Measurements from ENCODE around the gene BACH2. TPM values are rescaled to one million over a fixed set of nuclear protein-coding genes. Genes with fewer than 3 reads are reported as not detected.

The BACH2 gene
- total and polyA plus RNA-seq, 10 of the 15 experiments (the other 5 are each of a cell fraction or from before 2014, with no cell fraction given) = 0.03 to 0.28 (median 0.04) TPM; not detected in 3

GRCh38 chr6:89916136-89916920, 380.3 kb downstream of the BACH2 start (continued):
- TF ChIP-seq, protein P1, sequence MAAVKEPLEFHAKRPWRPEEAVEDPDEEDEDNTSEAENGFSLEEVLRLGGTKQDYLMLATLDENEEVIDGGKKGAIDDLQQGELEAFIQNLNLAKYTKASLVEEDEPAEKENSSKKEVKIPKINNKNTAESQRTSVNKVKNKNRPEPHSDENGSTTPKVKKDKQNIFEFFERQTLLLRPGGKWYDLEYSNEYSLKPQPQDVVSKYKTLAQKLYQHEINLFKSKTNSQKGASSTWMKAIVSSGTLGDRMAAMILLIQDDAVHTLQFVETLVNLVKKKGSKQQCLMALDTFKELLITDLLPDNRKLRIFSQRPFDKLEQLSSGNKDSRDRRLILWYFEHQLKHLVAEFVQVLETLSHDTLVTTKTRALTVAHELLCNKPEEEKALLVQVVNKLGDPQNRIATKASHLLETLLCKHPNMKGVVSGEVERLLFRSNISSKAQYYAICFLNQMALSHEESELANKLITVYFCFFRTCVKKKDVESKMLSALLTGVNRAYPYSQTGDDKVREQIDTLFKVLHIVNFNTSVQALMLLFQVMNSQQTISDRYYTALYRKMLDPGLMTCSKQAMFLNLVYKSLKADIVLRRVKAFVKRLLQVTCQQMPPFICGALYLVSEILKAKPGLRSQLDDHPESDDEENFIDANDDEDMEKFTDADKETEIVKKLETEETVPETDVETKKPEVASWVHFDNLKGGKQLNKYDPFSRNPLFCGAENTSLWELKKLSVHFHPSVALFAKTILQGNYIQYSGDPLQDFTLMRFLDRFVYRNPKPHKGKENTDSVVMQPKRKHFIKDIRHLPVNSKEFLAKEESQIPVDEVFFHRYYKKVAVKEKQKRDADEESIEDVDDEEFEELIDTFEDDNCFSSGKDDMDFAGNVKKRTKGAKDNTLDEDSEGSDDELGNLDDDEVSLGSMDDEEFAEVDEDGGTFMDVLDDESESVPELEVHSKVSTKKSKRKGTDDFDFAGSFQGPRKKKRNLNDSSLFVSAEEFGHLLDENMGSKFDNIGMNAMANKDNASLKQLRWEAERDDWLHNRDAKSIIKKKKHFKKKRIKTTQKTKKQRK (IDR thresholded peaks at IDR 0.05; ENCODE audit: low read depth, low read length) = no peak
- no peak for TF ChIP-seq TAF1 (IDR thresholded peaks at IDR 0.05; ENCODE audit: borderline replicate concordance, low read depth, low read length)

DNA sequence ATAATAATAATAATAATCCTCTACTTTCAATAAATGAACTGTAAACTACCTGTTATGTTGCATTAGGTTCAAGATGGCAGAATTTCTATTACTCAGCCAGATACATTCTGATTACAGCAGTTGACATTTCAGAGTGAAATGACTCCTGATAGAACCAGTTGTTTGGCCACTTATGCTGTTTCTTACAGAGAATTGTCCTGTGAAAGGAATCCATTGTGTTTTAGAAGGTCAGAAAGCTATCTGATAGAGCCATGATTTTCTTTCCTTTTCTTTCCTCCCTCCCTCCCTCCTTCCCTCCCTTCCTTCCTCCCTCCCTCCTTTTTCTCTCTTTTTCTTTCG, 385.8 kb downstream of the BACH2 start:
- ChIA-PET CTCF (no interaction called here), SMC1A (ENCODE audit: uncharacterized antibody, unreplicated experiment) (no interaction called here), POLR2A (no interaction called here), RAD21 (ENCODE audit: unreplicated experiment) (no interaction called here)
- H2AFZ ChIP-seq (ENCODE audit: control insufficient read depth, low read depth, low read length) = no peak overlapping the region
- no peak overlapping the region for H3K4me2 ChIP-seq (ENCODE audit: control insufficient read depth, insufficient read depth)
- no peak for ATAC-seq
- no peak overlapping the region for H3K9ac ChIP-seq (ENCODE audit: control insufficient read depth, insufficient read depth, low read length)
- DNase-seq (ENCODE audit: low read depth, low spot score) = no peak
- no peaks in the 10 kb centered on the region for H3K36me3 ChIP-seq (ENCODE audit: control insufficient read depth in 2 of 2, insufficient read depth in 2 of 2, low read length in 1 of 2)
- no TSS peak for BruUV-seq (replicated peaks)
- WGBS (ENCODE audit: insufficient coverage, insufficient replicate concordance, low lambda C conversion rate, missing lambda C conversion rate) = no CpG with 5 or more reads among the region's 1 CpG
- TF ChIP-seq NFYB (IDR thresholded peaks at IDR 0.05; ENCODE audit: insufficient read depth, low read depth, low read length) = no peak
- TF ChIP-seq MEF2A (IDR thresholded peaks at IDR 0.05; ENCODE audit: insufficient read depth, low read depth, low read length) = no peak
- no peak for TF ChIP-seq JUNB (IDR thresholded peaks at IDR 0.05)
- TF ChIP-seq, protein P2, sequence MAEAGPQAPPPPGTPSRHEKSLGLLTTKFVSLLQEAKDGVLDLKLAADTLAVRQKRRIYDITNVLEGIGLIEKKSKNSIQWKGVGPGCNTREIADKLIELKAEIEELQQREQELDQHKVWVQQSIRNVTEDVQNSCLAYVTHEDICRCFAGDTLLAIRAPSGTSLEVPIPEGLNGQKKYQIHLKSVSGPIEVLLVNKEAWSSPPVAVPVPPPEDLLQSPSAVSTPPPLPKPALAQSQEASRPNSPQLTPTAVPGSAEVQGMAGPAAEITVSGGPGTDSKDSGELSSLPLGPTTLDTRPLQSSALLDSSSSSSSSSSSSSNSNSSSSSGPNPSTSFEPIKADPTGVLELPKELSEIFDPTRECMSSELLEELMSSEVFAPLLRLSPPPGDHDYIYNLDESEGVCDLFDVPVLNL (IDR thresholded peaks at IDR 0.05; ENCODE audit: low read depth, low read length) = no peak
- TF ChIP-seq FOXM1 (IDR thresholded peaks at IDR 0.05; ENCODE audit: low read depth, low read length) = no peak
- TF ChIP-seq USF1 (IDR thresholded peaks at IDR 0.05; ENCODE audit: borderline replicate concordance, extremely low read length, insufficient read depth, low read depth, low read length) = no peak
- no peak for TF ChIP-seq EGR1 (IDR thresholded peaks at IDR 0.05; ENCODE audit: borderline replicate concordance in 1 of 2, low read depth in 2 of 2, low read length in 2 of 2)
- TF ChIP-seq BCL3 (IDR thresholded peaks at IDR 0.05; ENCODE audit: borderline replicate concordance, insufficient read depth, low read depth, low read length, poor library complexity, severe bottlenecking) = no peak
- TF ChIP-seq RCOR1 (conservative IDR thresholded peaks at IDR 0.05; ENCODE audit: low read depth, low read length) = no peak
- no peak for TF ChIP-seq ZNF24 (IDR thresholded peaks at IDR 0.05)
- TF ChIP-seq TCF7 (IDR thresholded peaks at IDR 0.05; ENCODE audit: borderline replicate concordance) = no peak
- TF ChIP-seq STAT1 (conservative IDR thresholded peaks at IDR 0.05) = no peak
- no peak for TF ChIP-seq LARP7 (IDR thresholded peaks at IDR 0.05)
- no peak for TF ChIP-seq TBL1XR1 (IDR thresholded peaks at IDR 0.05; ENCODE audit: low read depth, low read length)
- no peaks in the 10 kb centered on the region for H3K79me2 ChIP-seq (ENCODE audit: control insufficient read depth, insufficient read depth, low read length)
- H3K4me3 ChIP-seq = no peak overlapping the region
- FAIRE-seq = no peak
- intact Hi-C loops (cut with micrococcal nuclease; ENCODE audit: unreplicated experiment) (no loop called here), in situ Hi-C loops (cut with MboI) (no loop called here)
- H3K4me1 ChIP-seq (ENCODE audit: control insufficient read depth, insufficient read depth, low read length) = no peaks in the 10 kb centered on the region
- no peaks in the 10 kb centered on the region for H4K20me1 ChIP-seq (ENCODE audit: control insufficient read depth, insufficient read depth)
- H3K9me3 ChIP-seq (replicated peaks; ENCODE audit: control insufficient read depth, insufficient read depth, low read length) = no peaks in the 10 kb centered on the region; the same call in 2 of the 3 replicates
- no peaks in the 10 kb centered on the region for H3K27me3 ChIP-seq (replicated peaks in 1 of 2; ENCODE audit: control insufficient read depth in 2 of 2, insufficient read depth in 2 of 2, low read length in 1 of 2)
- no peak overlapping the region for H3K27ac ChIP-seq (ENCODE audit: control insufficient read depth, insufficient read depth)
